ENCODE data around the gene FOSL1.

DNA sequence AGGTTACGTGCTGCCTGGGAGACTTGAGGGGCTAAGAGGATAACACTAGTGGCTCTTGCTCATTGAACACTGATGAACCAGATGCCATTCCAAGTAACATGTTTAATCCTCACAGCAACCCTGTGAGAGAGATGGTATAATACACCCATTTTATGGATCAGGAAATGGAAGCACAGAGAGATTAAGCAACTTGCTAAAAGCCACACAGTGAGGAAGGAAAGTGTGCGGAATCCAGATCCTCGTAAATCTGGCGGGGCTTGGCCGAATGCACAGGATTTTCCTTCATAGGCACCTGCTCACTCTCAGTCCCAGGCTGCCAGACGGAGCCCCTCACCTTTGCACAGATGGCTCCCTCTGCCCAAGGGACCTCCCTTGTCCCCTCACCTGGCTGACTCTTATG, 7.7 kb upstream of the FOSL1 start:
- no peak for TF ChIP-seq POLR2A (IDR thresholded peaks at IDR 0.05)
- TF ChIP-seq, protein P1, sequence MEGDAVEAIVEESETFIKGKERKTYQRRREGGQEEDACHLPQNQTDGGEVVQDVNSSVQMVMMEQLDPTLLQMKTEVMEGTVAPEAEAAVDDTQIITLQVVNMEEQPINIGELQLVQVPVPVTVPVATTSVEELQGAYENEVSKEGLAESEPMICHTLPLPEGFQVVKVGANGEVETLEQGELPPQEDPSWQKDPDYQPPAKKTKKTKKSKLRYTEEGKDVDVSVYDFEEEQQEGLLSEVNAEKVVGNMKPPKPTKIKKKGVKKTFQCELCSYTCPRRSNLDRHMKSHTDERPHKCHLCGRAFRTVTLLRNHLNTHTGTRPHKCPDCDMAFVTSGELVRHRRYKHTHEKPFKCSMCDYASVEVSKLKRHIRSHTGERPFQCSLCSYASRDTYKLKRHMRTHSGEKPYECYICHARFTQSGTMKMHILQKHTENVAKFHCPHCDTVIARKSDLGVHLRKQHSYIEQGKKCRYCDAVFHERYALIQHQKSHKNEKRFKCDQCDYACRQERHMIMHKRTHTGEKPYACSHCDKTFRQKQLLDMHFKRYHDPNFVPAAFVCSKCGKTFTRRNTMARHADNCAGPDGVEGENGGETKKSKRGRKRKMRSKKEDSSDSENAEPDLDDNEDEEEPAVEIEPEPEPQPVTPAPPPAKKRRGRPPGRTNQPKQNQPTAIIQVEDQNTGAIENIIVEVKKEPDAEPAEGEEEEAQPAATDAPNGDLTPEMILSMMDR (IDR thresholded peaks at IDR 0.05): no peak
